GM19452 (cell line): ENCODE measurements around the gene DKK2.
"Not testable (repeated sequence)": the region's sequence is repeated elsewhere in the genome, so short reads cannot be mapped to it uniquely, and the experiment has no call there.

Experiments
- ATAC-seq: cut with Tn5 transposase; IDR thresholded peaks from one replicate; pipeline ENCODE4 v1.9.1; 2021; ENCODE audit not compliant: unreplicated experiment

The DKK2 gene

GRCh38 chr4:106914223-106914622, 121.9 kb downstream of the DKK2 start:
- no peak for ATAC-seq

- ATAC-seq = no peak
Observed at GRCh38 chr4:106909486-106910188, 126.5 kb downstream of the DKK2 start.

GRCh38 chr4:106908049-106908448, 128.1 kb downstream of the DKK2 start:
- not testable (repeated sequence) for ATAC-seq

- no peak for ATAC-seq
Observed at GRCh38 chr4:106907216-106907615, 128.9 kb downstream of the DKK2 start.

- ATAC-seq = no peak
Observed at GRCh38 chr4:106906728-106907127, 129.4 kb downstream of the DKK2 start.

- ATAC-seq = no peak
Observed at GRCh38 chr4:106898621-106899230, 137.4 kb downstream of the DKK2 start.

GRCh38 chr4:106893903-106894302, 142.2 kb downstream of the DKK2 start:
- no peak for ATAC-seq

GRCh38 chr4:106893395-106893881, 142.7 kb downstream of the DKK2 start:
- ATAC-seq = no peak

GRCh38 chr4:106892786-106893185, 143.3 kb downstream of the DKK2 start:
- no peak for ATAC-seq

- ATAC-seq = no peak
Observed at GRCh38 chr4:106875340-106875739, 160.8 kb downstream of the DKK2 start.
